ENCODE data around the gene SAXO2.
A peak's percentile ranks its signal among the peaks of the same experiment; 100 is the strongest.
"Not testable (repeated sequence)": the region's sequence is repeated elsewhere in the genome, so short reads cannot be mapped to it uniquely, and the experiment has no call there.

DNA sequence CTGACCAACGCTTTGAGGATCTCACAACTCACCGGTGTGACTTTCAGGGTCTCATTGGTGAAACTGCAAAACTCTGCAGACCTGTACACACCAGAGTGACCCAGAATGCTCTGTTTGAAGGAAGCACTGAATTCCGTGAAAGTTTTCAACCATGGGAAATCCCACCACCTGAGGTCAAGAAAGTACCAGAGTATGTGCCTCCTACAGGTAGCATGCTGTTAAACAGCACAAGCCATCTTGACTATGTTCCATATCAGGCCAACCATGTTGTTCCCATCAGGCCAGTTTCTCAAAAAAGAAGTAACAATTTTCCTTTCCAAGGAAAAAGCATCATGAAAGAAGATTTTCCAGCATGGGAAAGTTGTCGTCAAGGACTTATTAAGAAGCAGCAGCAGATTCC is 19.8 kb downstream of the SAXO2 start:
- TF ChIP-seq EZH2 (IDR thresholded peaks at IDR 0.05; ENCODE audit: low read depth, low read length, severe bottlenecking); BRCA1 (IDR thresholded peaks at IDR 0.05; ENCODE audit: low read depth, low read length); CHD2 (IDR thresholded peaks at IDR 0.05; ENCODE audit: low read length); CTBP2 (IDR thresholded peaks at IDR 0.05; ENCODE audit: borderline replicate concordance, insufficient read depth, insufficient read length, low read length); SIN3A (conservative IDR thresholded peaks at IDR 0.05 in 1 of 2, IDR thresholded peaks at IDR 0.05 in 1 of 2; ENCODE audit: low read depth in 1 of 2, low read length in 2 of 2): not testable (repeated sequence)
- TF ChIP-seq, protein P1, sequence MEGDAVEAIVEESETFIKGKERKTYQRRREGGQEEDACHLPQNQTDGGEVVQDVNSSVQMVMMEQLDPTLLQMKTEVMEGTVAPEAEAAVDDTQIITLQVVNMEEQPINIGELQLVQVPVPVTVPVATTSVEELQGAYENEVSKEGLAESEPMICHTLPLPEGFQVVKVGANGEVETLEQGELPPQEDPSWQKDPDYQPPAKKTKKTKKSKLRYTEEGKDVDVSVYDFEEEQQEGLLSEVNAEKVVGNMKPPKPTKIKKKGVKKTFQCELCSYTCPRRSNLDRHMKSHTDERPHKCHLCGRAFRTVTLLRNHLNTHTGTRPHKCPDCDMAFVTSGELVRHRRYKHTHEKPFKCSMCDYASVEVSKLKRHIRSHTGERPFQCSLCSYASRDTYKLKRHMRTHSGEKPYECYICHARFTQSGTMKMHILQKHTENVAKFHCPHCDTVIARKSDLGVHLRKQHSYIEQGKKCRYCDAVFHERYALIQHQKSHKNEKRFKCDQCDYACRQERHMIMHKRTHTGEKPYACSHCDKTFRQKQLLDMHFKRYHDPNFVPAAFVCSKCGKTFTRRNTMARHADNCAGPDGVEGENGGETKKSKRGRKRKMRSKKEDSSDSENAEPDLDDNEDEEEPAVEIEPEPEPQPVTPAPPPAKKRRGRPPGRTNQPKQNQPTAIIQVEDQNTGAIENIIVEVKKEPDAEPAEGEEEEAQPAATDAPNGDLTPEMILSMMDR (IDR thresholded peaks at IDR 0.05; ENCODE audit: control extremely low read depth in 1 of 3, insufficient read depth in 1 of 3, low read depth in 1 of 3, low read length in 3 of 3), result peak in 1 of 3 experiments; percentile 15; a peak in 1 of 4 replicates
